HL-60/S4 (cell line): ENCODE data around the gene TACC3.

Experiments used
- in situ Hi-C: fragments of 300-500 bp; cut with MboI; formaldehyde crosslinking; loops from 2 replicates; pipeline ENCODE4 v1.14.3; 2022; ENCODE audit warnings: low sequenced_read_pairs

The TACC3 gene

GRCh38 chr4:1721666-1722550 is 587 bp downstream of the TACC3 start:
- in situ Hi-C loops = no loop called here

GRCh38 chr4:1722551-1723118 is 1.3 kb downstream of the TACC3 start:
- in situ Hi-C loops = no loop called here

GRCh38 chr4:1723131-1723801 is 1.9 kb downstream of the TACC3 start:
- in situ Hi-C loops = no loop called here

- in situ Hi-C loops = loop anchor here (25.0 kb wide), 1 partner anchor 462 kb away; no protein-coding TSS in a partner anchor
These were observed 4.2 kb downstream of the TACC3 start for GRCh38 chr4:1725521-1725920.

GRCh38 chr4:1726146-1726934 is 5.0 kb downstream of the TACC3 start:
- in situ Hi-C loops = loop anchor here (25.0 kb wide), 1 partner anchor 461 kb away; no protein-coding TSS in a partner anchor

GRCh38 chr4:1727117-1728031 is 6.1 kb downstream of the TACC3 start:
- in situ Hi-C loops = loop anchor here (25.0 kb wide), 1 partner anchor 460 kb away; no protein-coding TSS in a partner anchor

GRCh38 chr4:1728061-1728980 is 7.0 kb downstream of the TACC3 start:
- in situ Hi-C loops = loop anchor here (25.0 kb wide), 1 partner anchor 459 kb away; no protein-coding TSS in a partner anchor

- in situ Hi-C loops = loop anchor here (25.0 kb wide), 1 partner anchor 457 kb away; no protein-coding TSS in a partner anchor
These were observed 9.3 kb downstream of the TACC3 start for GRCh38 chr4:1730532-1731135.

- in situ Hi-C loops = loop anchor here (25.0 kb wide), 1 partner anchor 456 kb away; no protein-coding TSS in a partner anchor
These were observed 9.9 kb downstream of the TACC3 start for GRCh38 chr4:1731180-1731579.

GRCh38 chr4:1732911-1733310 is 11.6 kb downstream of the TACC3 start:
- in situ Hi-C loops = loop anchor here (25.0 kb wide), 1 partner anchor 454 kb away; no protein-coding TSS in a partner anchor

GRCh38 chr4:1735215-1735614 is 13.9 kb downstream of the TACC3 start:
- in situ Hi-C loops = loop anchor here (25.0 kb wide), 1 partner anchor 452 kb away; no protein-coding TSS in a partner anchor

- in situ Hi-C loops = loop anchor here (25.0 kb wide), 1 partner anchor 450 kb away; no protein-coding TSS in a partner anchor
These were observed 15.5 kb downstream of the TACC3 start for GRCh38 chr4:1736812-1737211.

GRCh38 chr4:1737666-1738065 is 16.3 kb downstream of the TACC3 start:
- in situ Hi-C loops = loop anchor here (25.0 kb wide), 1 partner anchor 450 kb away; no protein-coding TSS in a partner anchor

- in situ Hi-C loops = loop anchor here (25.0 kb wide), 1 partner anchor 449 kb away; no protein-coding TSS in a partner anchor
These were observed 17.1 kb downstream of the TACC3 start for GRCh38 chr4:1738410-1738809.

GRCh38 chr4:1739358-1739757 is 18.0 kb downstream of the TACC3 start:
- in situ Hi-C loops = loop anchor here (25.0 kb wide), 1 partner anchor 448 kb away; no protein-coding TSS in a partner anchor

GRCh38 chr4:1740021-1740545 is 18.8 kb downstream of the TACC3 start:
- in situ Hi-C loops = loop anchor here (10.0 to 25.0 kb wide), 2 partner anchors 75 to 447 kb away; no protein-coding TSS in a partner anchor

GRCh38 chr4:1741208-1741607 is 19.9 kb downstream of the TACC3 start:
- in situ Hi-C loops = loop anchor here (10.0 to 25.0 kb wide), 2 partner anchors 74 to 446 kb away; no protein-coding TSS in a partner anchor
